MM.1S (cell line): ENCODE results near the gene SUFU.

Source experiments
- DNase-seq: peaks from one replicate; pipeline ENCODE4 v3.0.0-alpha.2; 2015
- H2AFZ ChIP-seq: fragments of 300-600 bp; sonication (generic); 2 replicates; pipeline ENCODE4 v1.6.0; 2016; ENCODE audit warnings: antibody characterized with exemption, low read length
- H3F3A ChIP-seq: fragments of 300-600 bp; sonication (generic); 2 replicates; pipeline ENCODE4 v1.6.1; 2016; ENCODE audit warnings: mild to moderate bottlenecking, antibody characterized with exemption, low read length, moderate library complexity, mixed read lengths; ENCODE audit not compliant: insufficient read depth
- H3K27ac ChIP-seq: fragments of 300-600 bp; sonication (generic); 2 replicates; pipeline ENCODE4 v1.5.1; 2016; ENCODE audit warnings: mild to moderate bottlenecking, low read length
- H3K27me3 ChIP-seq: fragments of 300-600 bp; sonication (generic); replicated peaks from 2 replicates; pipeline ENCODE4 v1.6.0; 2016; ENCODE audit warnings: low read length; ENCODE audit not compliant: insufficient read depth
- H3K36me3 ChIP-seq: fragments of 300-600 bp; sonication (generic); replicated peaks from 2 replicates; pipeline ENCODE4 v1.6.1; 2016; ENCODE audit warnings: mild to moderate bottlenecking, low read length, mixed read lengths; ENCODE audit not compliant: insufficient read depth
- H3K4me1 ChIP-seq: fragments of 300-600 bp; sonication (generic); 2 replicates; pipeline ENCODE4 v1.6.1; 2016; ENCODE audit warnings: low read length, mixed read lengths
- H3K4me2 ChIP-seq: fragments of 300-600 bp; sonication (generic); 2 replicates; pipeline ENCODE4 v1.6.0; 2016; ENCODE audit warnings: low read depth, low read length
- H3K4me3 ChIP-seq: fragments of 300-600 bp; sonication (generic); 2 replicates; pipeline ENCODE4 v1.5.1; 2016; ENCODE audit warnings: low read length, mixed read lengths
- H3K79me2 ChIP-seq: fragments of 300-600 bp; sonication (generic); 2 replicates; pipeline ENCODE4 v1.6.1; 2016; ENCODE audit warnings: mixed run types, low read length, mixed read lengths
- H3K9ac ChIP-seq: fragments of 300-600 bp; sonication (generic); 2 replicates; pipeline ENCODE4 v1.6.1; 2016; ENCODE audit warnings: low read length, mixed read lengths
- H3K9me2 ChIP-seq: fragments of 300-600 bp; sonication (generic); replicated peaks from 2 replicates; pipeline ENCODE4 v1.6.1; 2016; ENCODE audit warnings: mild to moderate bottlenecking, low read length, mixed read lengths; ENCODE audit not compliant: insufficient read depth
- H3K9me3 ChIP-seq: fragments of 300-600 bp; sonication (generic); replicated peaks from 2 replicates; pipeline ENCODE4 v1.6.1; 2016; ENCODE audit warnings: mild to moderate bottlenecking, low read length, mixed read lengths; ENCODE audit not compliant: insufficient read depth
- H4K20me1 ChIP-seq: fragments of 300-600 bp; sonication (generic); 2 replicates; pipeline ENCODE4 v1.6.1; 2016; ENCODE audit warnings: mild to moderate bottlenecking, low read length, moderate library complexity, mixed read lengths; ENCODE audit not compliant: insufficient read depth
- EZH2 ChIP-seq: fragments of 300-600 bp; sonication (generic); optimal IDR thresholded peaks from 2 replicates; pipeline ENCODE3; 2017; ENCODE audit warnings: low read depth, mild to moderate bottlenecking, antibody characterized with exemption, low read length, mixed read lengths
- EZH2phosphoT487 ChIP-seq: fragments of 300-600 bp; sonication (generic); IDR thresholded peaks from 2 replicates; pipeline ENCODE4 v1.6.1; 2018; ENCODE audit warnings: antibody characterized with exemption, low read length
- TF ChIP-seq, protein P1 (sequence below): fragments of 300-600 bp; sonication (generic); IDR thresholded peaks from 2 replicates; pipeline ENCODE4 v1.5.1; 2016; ENCODE audit warnings: antibody characterized with exemption, low read length, mixed read lengths

Gene SUFU

GRCh38 chr10:102608487-102608886, 104.7 kb downstream of the SUFU start:
- no peak overlapping the region for H3K4me2 ChIP-seq
- H4K20me1 ChIP-seq, result no peaks in the 10 kb centered on the region
- no peaks in the 10 kb centered on the region for H3K27me3 ChIP-seq
- no peak overlapping the region for H3K4me3 ChIP-seq
- H3K9me2 ChIP-seq, result no peaks in the 10 kb centered on the region
- H3K36me3 ChIP-seq, result no peaks in the 10 kb centered on the region
- H3K27ac ChIP-seq, result no peak overlapping the region
- H3K4me1 ChIP-seq, result no peaks in the 10 kb centered on the region
- H3F3A ChIP-seq, result no peaks in the 10 kb centered on the region
- no peak overlapping the region for H2AFZ ChIP-seq
- no peak for DNase-seq
- no peak overlapping the region for H3K9ac ChIP-seq
- H3K9me3 ChIP-seq, result no peaks in the 10 kb centered on the region
- no peaks in the 10 kb centered on the region for H3K79me2 ChIP-seq
- TF ChIP-seq EZH2, result no peak
- TF ChIP-seq, protein P1, sequence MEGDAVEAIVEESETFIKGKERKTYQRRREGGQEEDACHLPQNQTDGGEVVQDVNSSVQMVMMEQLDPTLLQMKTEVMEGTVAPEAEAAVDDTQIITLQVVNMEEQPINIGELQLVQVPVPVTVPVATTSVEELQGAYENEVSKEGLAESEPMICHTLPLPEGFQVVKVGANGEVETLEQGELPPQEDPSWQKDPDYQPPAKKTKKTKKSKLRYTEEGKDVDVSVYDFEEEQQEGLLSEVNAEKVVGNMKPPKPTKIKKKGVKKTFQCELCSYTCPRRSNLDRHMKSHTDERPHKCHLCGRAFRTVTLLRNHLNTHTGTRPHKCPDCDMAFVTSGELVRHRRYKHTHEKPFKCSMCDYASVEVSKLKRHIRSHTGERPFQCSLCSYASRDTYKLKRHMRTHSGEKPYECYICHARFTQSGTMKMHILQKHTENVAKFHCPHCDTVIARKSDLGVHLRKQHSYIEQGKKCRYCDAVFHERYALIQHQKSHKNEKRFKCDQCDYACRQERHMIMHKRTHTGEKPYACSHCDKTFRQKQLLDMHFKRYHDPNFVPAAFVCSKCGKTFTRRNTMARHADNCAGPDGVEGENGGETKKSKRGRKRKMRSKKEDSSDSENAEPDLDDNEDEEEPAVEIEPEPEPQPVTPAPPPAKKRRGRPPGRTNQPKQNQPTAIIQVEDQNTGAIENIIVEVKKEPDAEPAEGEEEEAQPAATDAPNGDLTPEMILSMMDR, result no peak
- TF ChIP-seq EZH2phosphoT487, result no peak

DNA sequence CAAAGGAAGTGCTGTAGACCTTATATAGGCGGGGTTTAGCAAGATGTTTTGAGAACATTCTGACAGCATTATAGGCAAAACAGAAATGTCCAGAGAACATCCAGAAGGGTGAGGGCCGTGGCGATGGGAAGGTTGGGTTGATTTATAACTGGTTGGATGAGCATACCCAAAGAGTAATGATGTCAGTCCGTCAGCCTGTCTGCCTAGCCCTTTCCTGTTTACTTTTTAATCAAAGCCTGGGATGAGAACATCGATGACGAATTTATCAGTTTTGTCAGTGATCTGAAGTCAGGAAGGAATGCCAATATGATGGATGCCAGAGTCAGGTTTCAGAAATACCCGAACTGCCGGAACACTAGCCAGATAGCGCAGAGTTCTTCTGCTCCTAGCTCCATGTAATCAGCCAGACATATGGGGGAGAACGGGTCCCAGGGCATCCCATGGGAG, 106.7 kb downstream of the SUFU start:
- Histone ChIP-seq H3F3A (no peaks in the 10 kb centered on the region), H3K9me3 (no peaks in the 10 kb centered on the region), H2AFZ (no peak overlapping the region), H3K4me1 (no peaks in the 10 kb centered on the region), H3K4me2 (no peak overlapping the region), H3K79me2 (no peaks in the 10 kb centered on the region), H3K9ac (no peak overlapping the region), H3K27ac (no peak overlapping the region), H3K27me3 (no peaks in the 10 kb centered on the region), H3K36me3 (no peaks in the 10 kb centered on the region), H3K4me3 (no peak overlapping the region), H3K9me2 (no peaks in the 10 kb centered on the region), H4K20me1 (no peaks in the 10 kb centered on the region)
- TF ChIP-seq EZH2, result no peak
- TF ChIP-seq, protein P1, result no peak
- TF ChIP-seq EZH2phosphoT487, result no peak
- no peak for DNase-seq

GRCh38 chr10:102611514-102612087, 107.8 kb downstream of the SUFU start:
- H3K9me2 ChIP-seq, result no peaks in the 10 kb centered on the region
- no peak overlapping the region for H2AFZ ChIP-seq
- H3K4me2 ChIP-seq, result no peak overlapping the region
- H3F3A ChIP-seq, result no peaks in the 10 kb centered on the region
- DNase-seq, result no peak
- H3K27ac ChIP-seq, result no peak overlapping the region
- TF ChIP-seq, protein P1, result no peak
- TF ChIP-seq EZH2phosphoT487, result no peak
- TF ChIP-seq EZH2, result no peak
- no peak overlapping the region for H3K9ac ChIP-seq
- no peaks in the 10 kb centered on the region for H3K36me3 ChIP-seq
- H4K20me1 ChIP-seq, result no peaks in the 10 kb centered on the region
- no peaks in the 10 kb centered on the region for H3K9me3 ChIP-seq
- H3K27me3 ChIP-seq, result no peaks in the 10 kb centered on the region
- H3K4me3 ChIP-seq, result no peak overlapping the region
- no peaks in the 10 kb centered on the region for H3K4me1 ChIP-seq
- no peaks in the 10 kb centered on the region for H3K79me2 ChIP-seq
